HG02970 (cell line): ENCODE measurements around the gene PLEKHM3.
A peak's percentile ranks its signal among the peaks of the same experiment; 100 is the strongest.

Experiments used
- ATAC-seq: cut with Tn5 transposase; IDR thresholded peaks from one replicate; pipeline ENCODE4 v1.9.1; 2021; ENCODE audit warnings: mild to moderate bottlenecking, moderate library complexity, moderate number of reproducible peaks; ENCODE audit not compliant: unreplicated experiment, low FRiP score

PLEKHM3 gene

GRCh38 chr2:207836521-207837133 lies 188.7 kb downstream of the PLEKHM3 start:
- no peak for ATAC-seq

DNA sequence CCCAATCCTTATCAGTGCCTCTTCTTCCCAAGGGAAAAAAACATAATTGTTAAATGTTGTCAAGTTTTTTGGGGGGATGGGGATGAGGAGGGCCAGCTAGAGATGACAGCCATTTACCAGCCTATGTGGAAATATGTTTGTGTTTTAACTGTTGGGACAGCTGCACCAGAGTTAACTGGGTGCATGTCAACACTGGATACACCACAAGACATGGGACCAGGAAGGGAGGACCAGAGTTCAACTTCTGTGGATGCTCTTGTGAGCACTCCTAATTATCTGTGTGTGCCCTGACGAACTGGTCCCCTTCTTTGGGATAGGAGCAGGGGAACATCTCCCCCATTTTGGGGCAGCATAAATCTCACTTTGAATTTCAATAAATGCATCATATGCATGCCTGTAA lies 189.5 kb downstream of the PLEKHM3 start:
- ATAC-seq = no peak

DNA sequence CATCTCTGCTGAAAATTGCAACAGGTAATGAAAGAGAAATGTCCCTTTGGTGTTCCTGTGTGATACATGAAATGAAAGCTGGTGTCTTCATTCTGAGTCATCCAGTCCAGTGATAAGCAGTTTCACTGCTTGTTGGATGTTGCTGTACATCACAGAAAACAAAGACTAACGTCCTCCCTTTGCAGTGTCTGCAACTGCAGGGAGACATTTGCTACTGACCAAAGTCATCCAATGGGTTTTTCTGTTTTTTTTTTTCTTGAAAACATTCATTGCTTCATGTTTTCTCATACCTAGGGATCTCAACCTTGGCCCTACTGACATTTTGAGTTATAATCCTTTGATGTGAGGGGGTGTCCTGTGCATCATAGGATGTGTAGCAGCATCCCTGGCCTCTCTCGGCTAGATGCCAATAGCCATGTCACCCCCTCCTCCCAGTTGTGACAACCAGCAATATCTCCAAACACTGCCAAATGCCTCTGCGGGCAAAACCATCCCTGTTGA lies 192.0 kb downstream of the PLEKHM3 start:
- peak; percentile 78 for ATAC-seq

DNA sequence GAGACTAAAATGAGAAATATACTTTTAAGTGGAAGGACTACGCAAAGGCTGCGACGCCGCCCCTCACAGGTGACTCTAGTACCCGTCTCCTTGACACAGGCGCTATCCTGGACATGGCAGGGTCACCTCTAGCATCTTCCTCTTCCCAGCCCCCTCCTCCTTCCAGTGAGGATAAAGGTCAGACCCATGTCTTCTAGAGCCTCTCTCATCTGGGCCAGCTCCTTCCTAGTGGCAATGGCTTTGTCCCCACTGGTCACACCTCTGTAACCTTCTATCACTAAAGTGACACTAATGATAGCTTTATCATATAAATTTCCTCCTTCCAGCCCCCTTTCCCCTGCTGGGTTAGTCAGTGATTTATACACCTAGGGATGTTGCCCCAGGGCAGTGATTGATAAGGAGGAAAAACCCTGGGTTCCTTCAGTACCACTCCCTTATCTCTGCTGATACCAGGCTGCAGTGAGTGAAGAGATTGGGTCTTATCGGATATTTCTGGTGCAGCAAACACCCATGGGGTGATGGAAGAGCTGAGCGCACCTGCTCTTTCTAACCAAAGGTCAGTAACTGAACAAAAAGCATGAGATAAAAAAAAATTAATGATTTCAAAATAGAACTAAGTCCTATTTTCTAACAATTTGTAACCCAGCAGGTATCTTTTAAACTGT lies 193.6 kb downstream of the PLEKHM3 start:
- no peak for ATAC-seq

DNA sequence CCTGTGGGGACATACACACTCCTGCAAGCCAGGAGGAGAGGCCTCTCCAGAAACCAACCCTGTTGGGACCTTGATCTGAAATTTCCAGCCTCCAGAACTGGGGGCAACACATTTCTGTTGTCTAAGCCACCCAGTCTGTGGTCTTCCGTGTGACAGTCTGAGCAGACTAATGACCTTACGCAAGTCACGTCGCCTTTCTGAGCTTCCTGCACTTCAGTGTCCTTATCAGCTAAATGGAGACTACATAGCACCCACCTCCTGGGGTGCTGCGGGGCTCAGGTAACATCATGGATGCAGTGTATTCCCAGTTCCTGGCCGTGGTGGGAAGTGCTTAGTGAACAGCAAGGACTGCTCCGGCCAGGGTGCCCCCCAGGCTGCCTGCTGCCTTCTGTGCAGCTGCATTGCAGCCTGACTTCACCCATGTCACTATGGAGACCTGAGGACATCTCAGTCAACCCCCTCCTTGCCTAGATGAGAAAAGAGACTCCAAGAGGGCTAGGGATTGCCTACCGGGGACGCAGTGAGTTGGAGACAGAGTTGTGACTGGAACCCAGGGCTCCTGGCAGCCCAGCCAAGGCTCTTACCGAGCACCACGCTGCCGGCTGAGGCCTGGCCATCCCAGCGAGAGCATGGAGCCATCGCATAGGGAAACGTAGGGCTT lies 194.4 kb downstream of the PLEKHM3 start:
- no peak for ATAC-seq

DNA sequence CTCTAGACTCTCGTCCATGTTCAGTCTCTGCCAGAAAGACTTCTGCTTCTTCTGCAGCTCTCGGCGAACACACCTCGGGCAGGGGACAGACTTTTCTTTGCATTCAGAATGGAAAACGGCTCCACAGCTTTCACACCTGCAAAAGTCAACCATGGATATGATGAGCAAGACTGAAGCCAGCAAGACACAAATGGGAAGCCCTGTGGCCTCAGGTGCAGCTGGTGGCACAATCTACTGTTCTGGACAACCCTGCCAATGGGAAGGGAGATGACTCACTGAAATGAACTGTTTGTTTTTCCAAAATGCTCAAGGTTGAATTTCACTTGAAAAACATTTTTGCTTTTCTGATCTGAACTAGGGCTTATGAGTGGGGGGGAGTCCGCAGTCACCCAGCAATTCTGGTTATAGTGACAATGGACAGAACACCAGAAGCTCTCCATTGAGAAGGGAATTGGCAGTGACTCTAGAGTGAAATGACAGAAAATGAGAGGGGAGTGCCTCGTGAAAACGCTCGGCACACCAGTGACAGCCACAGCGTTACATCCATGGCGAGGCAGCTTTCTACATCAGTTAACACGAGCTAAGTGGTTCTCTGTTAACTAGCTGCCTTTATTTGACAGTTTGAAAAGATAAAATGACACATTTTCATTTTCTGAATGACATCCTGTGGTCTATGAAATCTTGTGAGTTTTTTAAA lies 196.8 kb downstream of the PLEKHM3 start:
- ATAC-seq = no peak

GRCh38 chr2:207825978-207826377 lies 199.3 kb downstream of the PLEKHM3 start:
- ATAC-seq = no peak

DNA sequence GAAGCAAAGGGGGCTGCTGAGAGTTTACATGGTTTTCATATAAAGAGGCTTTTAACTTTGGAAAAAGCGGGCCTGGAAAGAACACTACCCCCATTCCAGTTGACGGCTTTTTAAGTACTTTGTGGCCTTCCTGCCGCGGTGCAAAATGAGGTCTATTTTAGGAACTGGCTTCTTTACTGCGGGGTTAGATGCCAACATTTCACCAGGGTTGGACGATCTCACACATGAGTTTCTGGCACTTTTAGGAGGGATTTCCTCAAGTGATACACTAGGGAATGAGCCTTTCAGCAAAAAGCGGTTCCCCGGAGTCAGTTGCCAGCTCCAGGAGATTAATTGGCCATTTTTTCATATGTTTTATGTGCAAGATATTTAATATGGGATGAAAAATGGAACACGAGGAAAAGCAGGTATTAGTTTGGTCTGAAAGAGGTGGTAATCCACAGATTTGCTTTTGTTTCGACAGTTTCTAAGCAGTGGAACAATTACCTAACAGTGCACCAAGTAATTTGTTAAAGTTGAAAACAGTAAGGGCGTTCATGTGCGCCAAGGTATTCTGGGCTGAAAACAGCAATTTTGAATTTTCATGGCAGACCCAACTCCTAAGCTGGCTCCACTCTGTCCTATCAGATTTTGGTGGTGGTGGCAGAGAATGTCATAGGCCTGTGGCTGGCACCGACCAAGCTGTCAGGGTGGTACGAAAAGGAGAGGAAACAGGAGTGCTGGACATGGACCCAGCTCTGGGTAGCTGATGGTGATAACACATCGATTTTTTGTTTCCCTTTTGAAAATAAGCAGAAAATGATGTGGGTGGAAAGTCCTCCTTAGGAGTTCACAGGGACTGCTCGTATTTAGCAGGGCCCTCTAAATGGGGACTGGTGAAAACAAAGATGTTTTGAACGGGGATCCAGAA lies 200.0 kb downstream of the PLEKHM3 start:
- ATAC-seq = no peak

DNA sequence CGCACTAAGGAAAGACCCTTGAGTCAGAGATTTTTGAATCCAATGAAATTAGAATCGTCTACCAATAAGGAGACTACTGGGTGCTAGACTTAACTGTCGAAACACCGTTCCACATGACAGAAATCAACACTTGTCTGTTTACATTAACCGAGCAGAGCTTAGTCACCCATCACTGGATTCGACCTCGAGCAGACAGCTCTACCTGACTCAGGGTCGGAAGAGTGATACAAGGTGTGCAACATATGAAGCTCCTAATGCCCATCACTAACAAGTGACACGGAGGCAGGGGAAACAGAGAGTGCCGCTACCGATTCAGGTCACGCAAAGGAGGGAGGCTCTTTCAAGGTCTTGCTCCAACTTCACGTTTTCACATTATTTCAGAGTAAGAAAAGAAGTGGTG lies 201.5 kb downstream of the PLEKHM3 start:
- ATAC-seq = no peak

- no peak for ATAC-seq
These were observed 205.2 kb downstream of the PLEKHM3 start for GRCh38 chr2:207819839-207820784.

GRCh38 chr2:207819021-207819797 lies 206.1 kb downstream of the PLEKHM3 start:
- no peak for ATAC-seq

- ATAC-seq = no peak
These were observed 208.8 kb downstream of the PLEKHM3 start for GRCh38 chr2:207816546-207816945.

DNA sequence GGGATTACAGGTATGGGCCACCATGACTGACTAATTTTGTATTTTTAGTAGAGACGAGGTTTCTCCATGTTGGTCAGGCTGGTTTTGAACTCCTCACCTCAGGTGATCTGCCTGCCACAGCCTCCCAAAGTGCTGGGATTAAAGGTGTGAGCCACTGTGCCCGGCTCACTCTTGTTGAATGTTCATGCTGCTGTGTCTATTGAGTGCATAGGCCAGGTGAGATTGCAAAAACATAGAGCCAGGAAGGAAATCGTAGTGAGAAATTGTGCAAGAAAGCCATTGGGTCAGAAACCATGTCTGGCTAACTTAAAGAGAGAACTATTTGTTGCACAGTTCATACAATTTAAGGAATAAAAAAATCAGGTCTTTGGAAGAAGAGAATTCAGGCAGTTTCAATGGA lies 210.1 kb downstream of the PLEKHM3 start:
- ATAC-seq = no peak

GRCh38 chr2:207813942-207814341 lies 211.4 kb downstream of the PLEKHM3 start:
- no peak for ATAC-seq

GRCh38 chr2:207813221-207813916 lies 212.0 kb downstream of the PLEKHM3 start:
- no peak for ATAC-seq

- ATAC-seq = no peak
These were observed 212.6 kb downstream of the PLEKHM3 start for GRCh38 chr2:207812726-207813080.

- no peak for ATAC-seq
These were observed 213.1 kb downstream of the PLEKHM3 start for GRCh38 chr2:207812058-207812725.
